Ascending aorta (tissue), 2 donors: ENCODE measurements around the gene S100A10. TPM values are rescaled to one million over a fixed set of nuclear protein-coding genes. Genes with fewer than 3 reads are reported as not detected.
A peak's percentile ranks its signal among the peaks of the same experiment; 100 is the strongest.

Source experiments
- DNase-seq, 2 donors: peaks; one replicate each; pipeline ENCODE4 v3.0.0-alpha.2; 2019; ENCODE audit warnings: low spot score in 2 of 2
- H3K27ac ChIP-seq, 2 donors: fragments of 200-600 bp; sonication (generic); one replicate each; pipeline ENCODE4 v1.5.1; 2016 to 2017; ENCODE audit warnings: mild to moderate bottlenecking in 1 of 2
- H3K27me3 ChIP-seq: fragments of 200-600 bp; sonication (generic); one replicate; pipeline ENCODE4 v1.5.1; 2017
- H3K36me3 ChIP-seq, 2 donors: fragments of 200-600 bp; sonication (generic); one replicate each; pipeline ENCODE4 v1.5.1; 2016
- H3K4me1 ChIP-seq, 2 donors: fragments of 200-600 bp; sonication (generic); one replicate each; pipeline ENCODE4 v1.5.1; 2016 to 2017; ENCODE audit warnings: mild to moderate bottlenecking in 1 of 2
- H3K4me3 ChIP-seq, 2 donors: fragments of 200-600 bp; sonication (generic); one replicate each; pipeline ENCODE4 v1.5.1; 2016 to 2017; ENCODE audit warnings: mild to moderate bottlenecking in 1 of 2
- H3K9me3 ChIP-seq, 2 donors: fragments of 200-600 bp; sonication (generic); one replicate each; pipeline ENCODE4 v1.5.1; 2016
- CTCF ChIP-seq, 3 experiments: fragments of 200-600 bp in 2 of 3; fragments of 450-650 bp in 1 of 3; sonication (generic) in 2 of 3; IDR thresholded peaks; one replicate each; pipeline ENCODE4 v1.5.1; 2016 to 2019; ENCODE audit warnings: antibody characterized with exemption in 3 of 3, mild to moderate bottlenecking in 1 of 3, moderate library complexity in 1 of 3
- intact Hi-C: fragments of 100-400 bp; cut with DNase I; formaldehyde crosslinking; loops from one replicate; pipeline ENCODE4 v1.15.1; 2023
- total RNA-seq: library from RNA; depleted of rRNA; stranded (reverse); fragments of >200 nt; gene quantifications from one replicate; pipeline ENCODE4 v1.1.0, GENCODE V29; 2016

S100A10 gene
- total RNA-seq, 1 donor from 2014 or later = 25.8 TPM

GRCh38 chr1:151994956-151995355 is 1.3 kb upstream of the S100A10 start:
- H3K4me1 ChIP-seq = peaks cover 14 to 34% of the 10 kb centered on the region in 2 donors
- H3K9me3 ChIP-seq = no peaks in the 10 kb centered on the region
- intact Hi-C loops = loop anchor here (1.0 to 2.0 kb wide), 2 partner anchors 54 to 86 kb away; partner anchors contain the start of gene THEM4
- no peak for TF ChIP-seq CTCF (IDR thresholded peaks at IDR 0.05)
- H3K36me3 ChIP-seq = no peaks in the 10 kb centered on the region
- H3K27me3 ChIP-seq = no peaks in the 10 kb centered on the region
- DNase-seq = peak in 1 of 2 donors; percentile 94
- no peak overlapping the region for H3K4me3 ChIP-seq
- H3K27ac ChIP-seq = peak overlapping the region in 1 of 2 donors; percentile 95

- no peaks in the 10 kb centered on the region for H3K36me3 ChIP-seq
- H3K4me1 ChIP-seq = peaks cover 28 to 51% of the 10 kb centered on the region in 2 donors
- intact Hi-C loops = loop anchor here (2.0 kb wide), 2 partner anchors 44 to 48 kb away; partner anchors contain the start of gene S100A11
- no peak for TF ChIP-seq CTCF (IDR thresholded peaks at IDR 0.05)
- H3K4me3 ChIP-seq = peak overlapping the region; percentile 73 to 97
- DNase-seq = peak in 1 of 2 donors; percentile 78
- H3K27ac ChIP-seq = peak overlapping the region; percentile 93 to 95
- no peaks in the 10 kb centered on the region for H3K27me3 ChIP-seq
- H3K9me3 ChIP-seq = no peaks in the 10 kb centered on the region
Measured at GRCh38 chr1:151993084-151993733, 450 bp downstream of the S100A10 start.

GRCh38 chr1:151992303-151993083 is 1.2 kb downstream of the S100A10 start:
- H3K9me3 ChIP-seq = no peaks in the 10 kb centered on the region
- TF ChIP-seq CTCF (IDR thresholded peaks at IDR 0.05) = no peak
- H3K4me1 ChIP-seq = peaks cover 34 to 57% of the 10 kb centered on the region in 2 donors
- peak; percentile 70 to 94 for DNase-seq
- intact Hi-C loops = loop anchor here (2.0 kb wide), 2 partner anchors 44 to 48 kb away; partner anchors contain the start of gene S100A11
- H3K27ac ChIP-seq = peak overlapping the region; percentile 93 to 95
- H3K4me3 ChIP-seq = peak overlapping the region; percentile 73 to 97
- no peaks in the 10 kb centered on the region for H3K36me3 ChIP-seq
- H3K27me3 ChIP-seq = no peaks in the 10 kb centered on the region

- intact Hi-C loops = loop anchor here (2.0 kb wide), 2 partner anchors 45 to 47 kb away; partner anchors contain the start of gene S100A11
Measured at GRCh38 chr1:151991663-151992302, 1.9 kb downstream of the S100A10 start.

More at GRCh38 chr1:151991663-151992302, 1.9 kb downstream of the S100A10 start:
- peak overlapping the region; percentile 73 to 97 for H3K4me3 ChIP-seq
- no peaks in the 10 kb centered on the region for H3K27me3 ChIP-seq
- peak overlapping the region; percentile 93 to 95 for H3K27ac ChIP-seq
- TF ChIP-seq CTCF (IDR thresholded peaks at IDR 0.05) = no peak
- no peaks in the 10 kb centered on the region for H3K9me3 ChIP-seq
- no peaks in the 10 kb centered on the region for H3K36me3 ChIP-seq
- DNase-seq = no peak
- H3K4me1 ChIP-seq = peaks cover 34 to 63% of the 10 kb centered on the region in 2 donors
